HL-60 (cell line): Measurements from ENCODE around the gene CREB3.

Experiments
- GABPA ChIP-seq: IDR thresholded peaks from 2 replicates; pipeline ENCODE4 v1.6.1; 2012; ENCODE audit warnings: low read depth
- POLR2AphosphoS5 ChIP-seq: IDR thresholded peaks from 2 replicates; pipeline ENCODE4 v1.6.1; 2012; ENCODE audit warnings: low read depth
- TF ChIP-seq, protein P1 (sequence below): IDR thresholded peaks from one replicate; pipeline ENCODE4 v1.5.1; 2011; ENCODE audit warnings: low read length, control low read depth, inconsistent platforms; ENCODE audit not compliant: insufficient read depth

- TF ChIP-seq, protein P1, sequence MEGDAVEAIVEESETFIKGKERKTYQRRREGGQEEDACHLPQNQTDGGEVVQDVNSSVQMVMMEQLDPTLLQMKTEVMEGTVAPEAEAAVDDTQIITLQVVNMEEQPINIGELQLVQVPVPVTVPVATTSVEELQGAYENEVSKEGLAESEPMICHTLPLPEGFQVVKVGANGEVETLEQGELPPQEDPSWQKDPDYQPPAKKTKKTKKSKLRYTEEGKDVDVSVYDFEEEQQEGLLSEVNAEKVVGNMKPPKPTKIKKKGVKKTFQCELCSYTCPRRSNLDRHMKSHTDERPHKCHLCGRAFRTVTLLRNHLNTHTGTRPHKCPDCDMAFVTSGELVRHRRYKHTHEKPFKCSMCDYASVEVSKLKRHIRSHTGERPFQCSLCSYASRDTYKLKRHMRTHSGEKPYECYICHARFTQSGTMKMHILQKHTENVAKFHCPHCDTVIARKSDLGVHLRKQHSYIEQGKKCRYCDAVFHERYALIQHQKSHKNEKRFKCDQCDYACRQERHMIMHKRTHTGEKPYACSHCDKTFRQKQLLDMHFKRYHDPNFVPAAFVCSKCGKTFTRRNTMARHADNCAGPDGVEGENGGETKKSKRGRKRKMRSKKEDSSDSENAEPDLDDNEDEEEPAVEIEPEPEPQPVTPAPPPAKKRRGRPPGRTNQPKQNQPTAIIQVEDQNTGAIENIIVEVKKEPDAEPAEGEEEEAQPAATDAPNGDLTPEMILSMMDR, result no peak
- no peak for TF ChIP-seq GABPA
- no peak for TF ChIP-seq POLR2AphosphoS5
These were observed 14.1 kb downstream of the CREB3 start for GRCh38 chr9:35746583-35746982.
